NCI-H1436 (cell line): Measurements from ENCODE around the gene PLEKHM3.

ENCODE experiments used
- DNase-seq: peaks from one replicate; lab custom pipeline; 2025; lab: John Stamatoyannopoulos, UW

PLEKHM3 gene, protein sequence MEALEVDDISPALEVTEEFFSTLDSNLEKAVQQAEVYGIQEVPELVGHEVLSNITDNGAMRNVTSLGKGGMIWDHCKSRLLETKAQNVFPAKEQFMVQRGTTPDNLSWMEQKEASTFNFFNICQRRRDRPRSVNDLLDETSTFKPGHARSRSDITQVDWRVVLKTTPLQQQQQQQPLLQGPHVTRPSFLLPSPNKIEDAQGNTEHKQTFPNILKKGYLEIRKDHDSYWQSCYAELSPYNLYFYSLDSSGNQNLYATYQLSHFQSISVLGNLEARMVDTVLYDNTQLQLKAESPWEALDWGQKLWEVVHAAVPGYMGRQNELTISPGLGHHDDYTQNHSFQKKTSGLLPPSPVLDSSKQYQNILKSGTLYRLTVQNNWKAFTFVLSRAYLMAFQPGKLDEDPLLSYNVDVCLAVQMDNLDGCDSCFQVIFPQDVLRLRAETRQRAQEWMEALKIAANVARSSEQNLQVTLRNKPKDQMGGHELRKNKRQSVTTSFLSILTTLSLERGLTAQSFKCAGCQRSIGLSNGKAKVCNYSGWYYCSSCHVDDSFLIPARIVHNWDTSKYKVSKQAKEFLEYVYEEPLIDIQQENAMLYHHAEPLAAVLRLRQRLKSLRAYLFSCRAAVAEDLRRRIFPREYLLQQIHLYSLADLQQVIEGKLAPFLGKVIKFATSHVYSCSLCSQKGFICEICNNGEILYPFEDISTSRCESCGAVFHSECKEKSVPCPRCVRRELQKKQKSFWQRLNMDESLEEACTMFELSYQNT

DNA sequence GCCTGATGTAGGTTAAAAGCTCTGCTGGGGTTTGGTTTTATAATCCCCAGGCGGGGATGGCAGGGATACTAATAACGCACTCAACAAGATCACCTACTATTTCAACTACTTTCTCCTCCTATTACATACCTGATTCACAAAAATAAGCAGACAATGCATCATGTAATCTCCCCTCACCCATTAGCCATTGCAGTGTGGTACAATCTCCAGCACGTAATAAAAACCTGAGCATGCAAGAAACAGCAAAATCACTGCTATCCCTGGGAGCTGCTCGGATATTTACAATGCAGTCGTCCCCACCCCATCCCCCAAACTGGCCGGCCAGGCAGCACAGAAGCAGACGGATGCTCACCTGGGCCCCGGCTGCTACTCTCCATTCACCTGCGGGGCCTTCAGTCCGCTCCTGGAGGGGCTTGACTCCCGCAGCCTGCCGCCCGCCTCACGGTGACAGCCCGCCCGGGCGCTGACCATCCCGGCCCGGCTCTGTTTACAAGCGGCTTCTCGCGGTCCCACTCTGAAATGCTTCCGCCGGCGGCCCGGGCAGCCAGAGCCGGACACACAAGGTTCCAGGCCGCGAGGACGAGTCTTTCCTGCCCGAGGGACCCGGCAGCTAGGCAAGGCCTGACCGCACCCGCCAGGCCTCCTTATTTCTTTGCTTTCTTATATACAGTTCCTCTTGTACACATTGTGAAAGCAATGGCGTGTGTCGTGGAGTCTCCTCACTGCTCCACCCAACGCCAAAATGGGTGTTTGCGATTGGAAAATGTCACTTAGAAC lies at the start of gene PLEKHM3:
Gene PLEKHM3, minus strand, starts transcription at position 491 of the 777 bp plus-strand sequence. CDS start 23,888 bp downstream, outside the sequence.
- peak; percentile 63 for DNase-seq

DNA sequence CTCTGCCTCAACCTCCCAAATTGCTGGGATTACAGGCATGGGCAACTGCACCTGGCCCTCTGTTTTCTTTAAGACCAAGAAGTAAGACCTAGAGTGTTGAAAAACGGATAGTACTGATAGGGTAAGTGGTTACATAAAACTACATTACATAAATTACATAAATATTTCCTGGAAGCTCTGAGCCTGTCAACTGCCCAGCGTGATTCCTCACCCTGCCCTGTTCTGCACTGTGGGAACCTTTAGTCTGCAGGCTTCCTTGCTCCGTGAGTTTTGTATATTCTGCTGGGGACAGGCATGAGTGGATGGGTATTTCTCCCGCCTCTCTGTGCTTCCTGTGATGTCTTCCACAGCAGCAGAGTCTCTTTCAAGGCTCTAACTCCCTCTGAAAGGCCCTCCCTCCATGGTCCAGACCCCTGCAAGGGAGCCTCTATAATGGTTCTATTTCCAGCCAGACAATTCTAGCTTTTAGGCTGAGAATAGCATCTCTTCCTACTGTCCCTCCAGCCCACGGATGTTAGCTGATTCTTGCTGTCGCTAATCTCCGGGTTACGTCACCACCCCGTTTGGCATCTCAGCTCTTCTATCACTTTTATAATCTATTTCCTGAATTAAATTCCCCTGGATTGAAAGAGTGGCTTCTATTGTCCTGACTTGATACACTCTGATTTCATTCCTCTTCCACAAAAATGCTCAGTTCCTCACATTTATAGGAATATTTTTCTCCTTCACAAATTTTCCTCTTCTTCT lies 49.5 kb upstream of the PLEKHM3 start:
- DNase-seq, result no peak

DNA sequence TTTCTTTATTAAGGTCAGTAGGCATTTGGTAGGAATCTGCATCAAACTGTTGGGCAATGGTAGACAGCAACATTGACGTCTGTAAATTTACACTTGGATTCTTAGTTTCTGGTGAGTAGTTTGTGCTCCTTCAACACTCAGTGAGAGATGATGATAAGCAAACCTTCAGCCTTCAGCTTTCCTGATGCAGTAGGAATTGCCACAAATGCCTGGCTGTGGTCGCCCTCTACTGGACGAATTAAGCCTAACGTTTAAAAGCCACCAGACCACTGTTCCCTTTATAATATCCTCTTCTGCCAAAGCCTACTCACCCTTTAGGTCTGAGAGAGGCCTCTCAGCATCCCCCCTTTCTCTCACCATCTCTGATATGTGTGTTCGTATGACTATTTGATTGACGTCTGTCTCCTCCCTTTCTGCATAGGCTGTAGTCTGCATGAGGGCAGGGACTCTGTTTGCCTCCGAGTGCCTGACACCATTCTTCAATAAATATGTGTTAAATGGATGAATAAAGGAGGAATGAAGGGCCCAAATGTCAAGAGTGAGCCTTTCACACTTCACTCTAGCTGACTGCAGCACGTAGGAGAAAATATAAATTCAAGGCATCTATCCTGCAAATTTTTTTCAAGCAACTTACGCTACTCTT lies 47.0 kb upstream of the PLEKHM3 start:
- peak; percentile 77 for DNase-seq

DNA sequence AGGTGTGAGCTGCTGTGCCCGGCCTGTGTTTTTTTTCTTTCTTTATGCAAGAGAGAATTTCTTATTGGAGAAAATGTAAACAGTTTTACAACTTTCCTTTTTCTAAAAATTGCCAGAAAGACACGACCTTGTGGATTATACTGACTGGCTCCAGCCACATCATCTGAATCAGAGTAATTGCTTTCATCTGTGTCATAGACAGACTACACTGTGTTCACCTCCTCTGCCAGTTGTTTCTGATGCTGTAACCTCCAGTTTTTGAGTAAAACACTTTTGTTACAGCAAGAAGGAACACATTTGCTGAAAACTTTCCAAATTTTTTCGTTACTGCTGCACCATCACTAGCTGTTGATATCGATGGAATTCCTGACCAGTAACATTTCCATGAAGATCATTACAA lies 43.9 kb upstream of the PLEKHM3 start:
- no peak for DNase-seq

DNA sequence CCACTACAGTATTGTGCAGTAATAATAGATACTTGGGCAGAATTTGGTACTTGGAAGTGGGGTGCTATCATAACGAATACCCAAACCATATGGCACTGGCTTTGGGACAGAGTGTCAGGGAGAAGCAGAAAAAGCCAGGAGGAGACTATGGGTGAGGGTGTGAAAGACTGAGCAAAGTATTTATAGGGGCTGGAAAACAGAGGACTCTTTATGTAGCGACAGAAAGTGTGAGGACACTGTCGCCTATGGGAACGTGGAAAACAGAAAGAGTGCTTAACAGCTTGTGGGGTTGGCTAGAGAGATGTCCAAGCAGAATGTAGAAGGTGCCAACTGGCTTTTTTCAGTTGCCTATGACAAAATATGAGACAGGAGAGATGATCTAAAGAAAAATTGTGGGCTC lies 40.7 kb upstream of the PLEKHM3 start:
- DNase-seq, result no peak

DNA sequence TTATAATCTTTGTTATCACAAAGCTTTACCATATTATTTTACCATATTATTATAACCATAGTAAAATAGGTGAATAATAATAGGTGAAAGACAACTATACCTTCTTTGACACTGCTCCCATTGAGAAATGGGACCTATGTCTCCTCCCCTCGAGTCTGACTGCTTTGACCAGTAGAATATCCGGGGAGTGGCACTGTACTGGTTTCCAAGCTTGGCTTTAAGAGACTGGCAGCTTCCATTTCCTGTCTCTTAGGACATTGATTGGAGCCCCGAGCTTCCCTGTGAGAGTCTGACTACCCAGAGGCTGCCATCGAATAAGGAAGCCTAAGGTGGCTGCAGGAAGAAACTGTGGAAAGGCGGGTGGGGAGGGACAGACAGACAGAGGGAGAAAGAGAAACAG lies 40.1 kb upstream of the PLEKHM3 start:
- DNase-seq, result no peak

DNA sequence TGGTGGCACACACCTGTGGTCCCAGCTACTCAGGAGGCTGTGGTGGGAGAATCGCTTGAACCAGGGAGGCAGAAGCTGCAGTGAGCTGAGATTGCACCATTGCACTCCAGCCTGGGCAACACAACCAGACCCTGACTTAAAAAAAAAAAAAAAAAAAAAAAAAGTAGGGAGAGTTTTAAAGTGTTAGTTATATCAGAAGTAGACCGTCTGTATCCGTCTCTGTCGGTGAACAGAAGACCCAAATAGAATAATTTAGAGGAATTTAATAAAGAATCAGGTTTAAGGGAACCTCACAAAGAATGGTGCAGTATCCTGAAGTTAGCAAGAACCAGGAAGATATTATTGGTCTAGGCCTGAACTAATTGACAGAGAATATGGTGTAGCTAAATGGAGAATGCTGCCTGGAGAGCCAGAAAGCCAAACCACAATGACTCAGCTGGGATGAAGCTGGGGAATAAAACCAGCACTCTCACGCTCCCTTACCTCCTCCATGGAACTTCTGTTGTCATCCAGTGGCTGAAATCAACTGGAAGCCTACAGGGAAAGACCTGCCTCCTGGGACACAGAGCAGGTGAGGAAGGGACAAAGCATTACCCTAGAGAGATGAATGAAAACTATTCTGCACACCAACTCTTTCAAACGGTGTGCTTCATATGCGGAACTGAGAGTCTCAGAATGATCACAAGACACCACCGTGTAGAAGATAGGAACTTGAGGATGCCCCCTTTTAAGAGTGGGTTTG lies 39.1 kb upstream of the PLEKHM3 start:
- no peak for DNase-seq

DNA sequence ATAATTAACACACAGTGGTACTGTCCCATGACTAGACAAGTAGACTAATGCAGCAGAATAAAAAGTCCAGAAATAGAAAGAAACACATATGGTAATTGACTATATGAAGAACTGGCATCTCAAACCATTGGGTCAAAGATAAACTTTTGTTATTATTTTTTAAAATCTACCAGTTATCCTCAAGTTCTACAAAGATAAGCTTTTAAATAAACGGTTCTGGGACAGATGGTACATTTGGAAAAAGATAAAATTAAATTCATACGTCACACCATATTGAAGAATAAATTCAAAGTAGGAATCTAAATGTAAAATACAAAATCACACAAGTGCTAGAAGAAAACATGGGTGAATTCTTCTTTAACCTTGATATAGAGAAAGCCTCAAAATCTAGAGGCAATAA lies 37.6 kb upstream of the PLEKHM3 start:
- DNase-seq, result no peak

DNA sequence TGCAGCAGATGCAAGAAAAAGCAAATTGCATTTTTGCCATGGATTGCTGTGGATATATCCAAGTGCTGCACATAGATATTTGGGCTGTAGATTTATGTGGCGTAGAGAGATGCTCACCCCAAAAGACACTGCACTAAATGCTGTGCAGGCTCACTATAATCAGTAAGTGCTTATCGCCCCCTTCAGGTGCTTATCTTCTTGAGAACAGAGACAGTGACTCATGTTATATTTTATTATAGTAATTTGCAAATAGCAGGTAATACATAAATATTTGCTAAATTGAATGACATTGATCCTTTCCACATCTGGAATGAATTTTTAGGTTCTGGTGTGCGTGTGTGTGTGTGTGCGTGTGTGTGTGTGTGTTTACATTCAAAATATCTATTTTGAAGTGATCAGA lies 36.8 kb upstream of the PLEKHM3 start:
- peak; percentile 61 for DNase-seq

DNA sequence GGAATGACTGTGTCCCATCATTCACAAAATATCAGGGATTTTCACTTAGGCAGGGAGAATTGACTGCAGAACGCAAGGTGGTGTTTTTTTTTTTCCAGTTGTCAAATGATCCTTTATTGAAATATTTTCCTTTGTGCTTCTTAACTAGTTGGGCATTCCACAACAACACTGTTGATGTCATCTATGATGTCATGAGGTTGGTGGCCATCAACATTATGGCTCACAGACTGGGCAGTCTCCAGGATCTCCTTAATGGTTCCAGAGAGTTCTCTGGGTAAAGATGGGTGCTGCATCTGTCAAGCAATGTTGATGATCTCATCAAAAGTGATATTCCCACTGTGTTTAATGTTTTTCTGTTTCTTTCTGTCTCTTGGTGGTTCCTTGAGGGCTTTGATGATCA lies 31.8 kb upstream of the PLEKHM3 start:
- no peak for DNase-seq

DNA sequence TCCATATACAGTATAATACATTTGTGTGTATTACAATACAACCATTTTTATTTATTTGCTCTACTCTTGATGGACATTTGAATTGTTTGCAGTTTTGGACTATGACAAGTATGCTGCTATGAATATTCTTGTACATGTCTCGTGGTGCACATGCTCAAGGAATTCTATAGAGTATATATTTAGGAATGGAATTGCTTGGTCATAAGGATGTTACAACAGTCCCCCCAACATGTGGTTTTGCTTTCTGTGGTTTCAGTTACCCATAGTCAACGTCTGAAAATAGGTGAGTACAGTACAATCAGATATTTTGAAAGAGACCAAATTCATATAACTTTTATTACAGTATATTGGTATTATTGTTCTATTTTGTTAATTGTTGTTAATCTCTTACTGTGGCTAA lies 24.1 kb upstream of the PLEKHM3 start:
- no peak for DNase-seq

DNA sequence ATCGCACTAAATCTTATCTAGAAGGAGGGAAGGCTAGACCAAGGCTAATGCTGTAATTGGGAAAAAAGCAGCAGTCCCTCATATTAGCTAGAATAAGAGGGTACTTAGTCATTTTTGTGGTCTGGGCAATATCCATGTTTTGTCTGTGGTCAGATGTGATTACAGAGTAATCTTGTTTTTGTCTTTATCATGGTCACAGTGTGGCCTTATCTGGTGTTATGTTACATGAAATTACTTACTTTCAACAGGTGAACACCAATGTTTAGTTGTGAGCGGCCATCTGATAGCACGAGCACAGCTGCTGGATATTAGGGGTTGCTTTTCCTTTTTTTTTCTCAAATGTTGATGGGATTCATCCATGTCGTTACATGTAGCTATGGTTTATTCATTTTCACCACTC lies 23.7 kb upstream of the PLEKHM3 start:
- no peak for DNase-seq

DNA sequence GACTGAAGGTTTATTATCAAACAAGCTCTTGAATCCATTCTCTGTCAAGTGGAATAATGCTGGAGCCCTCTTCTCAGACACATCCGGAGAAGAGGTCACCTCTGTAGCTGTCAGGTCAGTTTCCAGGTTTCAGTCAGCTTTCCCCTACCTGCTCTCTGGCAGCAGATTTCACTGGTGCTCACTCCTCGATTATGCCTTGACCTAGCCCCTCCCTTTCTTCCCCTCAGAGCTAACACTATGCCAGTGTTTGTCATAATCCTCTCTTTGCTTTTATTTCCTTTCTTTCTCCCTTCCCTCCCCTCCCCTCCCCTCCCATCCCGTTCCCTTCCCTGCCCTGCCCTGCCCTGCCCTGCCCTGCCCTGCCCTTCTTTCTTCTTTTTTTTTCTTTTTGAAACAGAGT lies 22.5 kb upstream of the PLEKHM3 start:
- no peak for DNase-seq

DNA sequence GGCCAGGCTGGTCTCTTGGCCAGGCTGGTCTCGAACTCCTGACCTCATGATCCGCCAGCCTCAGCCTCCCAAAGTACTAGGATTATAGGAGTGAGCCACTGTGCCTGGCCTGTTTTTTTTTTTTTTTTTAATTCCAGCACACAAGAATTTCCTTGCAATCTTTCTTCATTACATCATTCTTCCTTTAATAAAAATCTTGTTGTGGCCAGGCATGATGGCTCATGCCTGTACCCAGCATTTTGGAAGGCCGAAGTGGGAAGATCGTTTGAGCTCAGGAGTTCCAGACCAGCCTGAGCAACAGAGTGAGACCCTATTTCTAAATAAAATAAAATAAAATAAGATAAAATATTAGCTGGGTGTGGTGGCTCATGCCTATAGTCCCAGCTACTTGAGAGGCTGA lies 21.4 kb upstream of the PLEKHM3 start:
- no peak for DNase-seq

DNA sequence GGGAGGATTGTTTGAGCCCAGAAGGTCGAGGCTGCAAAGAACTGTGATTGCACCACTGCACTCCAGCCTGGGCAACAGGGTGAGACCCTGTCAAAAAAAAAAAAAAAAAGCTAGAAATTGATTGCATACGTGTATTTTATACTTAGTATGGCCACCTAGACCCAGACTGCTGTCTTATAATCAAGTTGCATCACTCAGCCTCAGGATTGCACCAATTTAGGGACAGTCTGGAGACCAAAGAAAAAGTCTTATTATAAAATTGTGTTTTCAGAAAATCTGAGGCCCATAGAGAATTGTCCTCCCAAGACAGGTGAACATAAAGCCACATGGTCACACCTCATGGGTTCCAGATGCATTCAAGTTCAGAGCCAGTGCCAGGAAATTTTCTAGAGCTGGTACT lies 17.1 kb upstream of the PLEKHM3 start:
- no peak for DNase-seq

DNA sequence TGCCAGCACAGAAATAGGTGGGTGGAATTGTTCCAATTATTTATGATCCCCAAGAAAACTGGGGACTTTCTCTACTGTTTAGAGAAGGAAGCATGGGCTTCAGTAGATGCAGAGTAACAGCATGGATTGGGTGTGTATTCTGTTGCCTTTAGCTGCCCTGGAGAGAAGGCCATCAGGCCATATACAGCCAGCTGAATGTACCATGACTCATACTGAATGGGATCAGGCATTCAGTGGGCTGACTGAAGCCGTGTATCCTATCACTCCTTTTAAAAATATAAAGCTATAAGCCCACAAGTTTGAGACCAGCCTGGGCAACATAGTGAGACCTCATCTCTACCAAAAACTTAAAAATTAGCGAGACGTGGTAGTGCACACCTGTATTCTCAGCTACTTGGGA lies 16.7 kb upstream of the PLEKHM3 start:
- no peak for DNase-seq

DNA sequence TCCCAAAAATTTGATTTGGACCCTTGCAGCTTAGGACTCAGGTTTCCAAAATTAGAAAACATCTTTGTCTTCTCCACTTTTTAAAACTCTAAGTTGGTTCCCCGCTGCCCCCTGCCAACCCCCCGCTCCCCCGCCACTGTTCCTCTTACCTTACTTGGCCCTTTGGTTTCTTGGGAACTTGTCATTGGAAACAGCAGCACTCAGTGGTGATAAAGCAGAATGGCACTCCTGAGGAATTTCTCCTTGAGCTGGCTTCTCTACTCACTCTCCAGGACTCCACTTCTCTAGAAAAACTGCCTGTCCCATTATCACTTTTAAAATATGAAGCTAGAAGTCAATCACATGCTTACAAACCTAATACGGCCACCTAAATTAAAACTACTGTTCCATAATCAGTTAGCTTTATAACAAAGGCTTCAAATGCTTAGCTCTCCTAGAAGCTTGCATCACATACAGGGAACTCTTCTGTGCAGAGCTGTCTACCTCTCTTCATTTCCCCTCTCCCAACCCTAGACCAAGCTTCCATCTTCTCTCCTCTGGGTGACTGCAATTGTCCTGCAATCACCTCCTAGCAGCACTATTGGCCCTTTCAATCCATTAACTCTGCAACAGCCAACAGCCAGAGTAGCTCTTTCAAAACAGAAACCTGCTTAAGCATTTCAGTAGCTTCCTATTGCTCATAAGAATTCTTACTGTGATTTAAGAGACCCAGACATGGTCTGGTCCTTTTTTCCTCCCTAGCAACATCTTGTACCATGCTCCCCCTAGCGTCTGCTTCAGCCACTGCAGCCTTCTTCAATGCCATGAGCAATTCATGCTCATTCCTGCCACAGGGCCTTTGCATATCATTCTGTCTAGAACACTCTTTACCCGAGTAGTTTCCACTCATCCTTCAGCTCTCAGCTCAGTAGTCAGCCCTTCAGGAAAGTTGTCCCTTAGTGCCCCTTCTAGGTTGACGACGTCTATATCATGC lies 15.2 kb upstream of the PLEKHM3 start:
- DNase-seq, result peak; percentile 47

DNA sequence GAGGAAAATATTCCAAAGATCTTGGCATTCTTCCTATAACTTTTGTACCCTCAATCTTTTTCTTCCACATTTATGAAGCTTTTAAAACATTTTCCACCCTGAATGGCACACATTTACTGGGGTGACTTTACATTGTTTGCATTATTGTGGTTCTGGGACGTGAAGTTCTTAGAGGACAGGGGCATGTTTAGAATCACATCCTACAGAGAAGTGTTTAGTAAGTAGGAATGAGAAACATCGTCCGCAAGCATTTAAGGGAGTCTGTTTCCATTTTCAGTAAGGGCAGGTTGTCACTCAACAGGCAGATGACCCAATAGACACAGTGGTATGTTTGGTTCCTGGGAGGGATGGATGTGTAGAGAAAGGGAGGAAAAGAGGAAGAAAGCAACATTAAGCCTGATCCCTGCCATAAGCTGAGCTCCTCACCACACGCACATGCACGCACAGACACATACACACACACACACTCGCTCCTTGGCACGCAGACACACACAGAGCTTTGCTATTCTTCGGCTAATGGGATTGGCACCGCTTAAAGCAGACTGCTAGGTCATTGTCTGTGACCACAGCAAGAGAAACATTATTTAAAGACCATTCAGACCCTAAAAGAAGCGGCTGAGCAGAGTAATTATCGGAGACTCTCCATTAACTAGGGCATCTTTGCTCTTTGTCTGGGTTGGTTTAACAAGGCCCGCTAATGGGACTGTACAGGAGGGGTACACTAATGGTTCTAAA lies 14.2 kb upstream of the PLEKHM3 start:
- no peak for DNase-seq
